ENCODE data around the gene ZNF527. TPM values are rescaled to one million over a fixed set of nuclear protein-coding genes. Genes with fewer than 3 reads are reported as not detected.

ZNF527 gene
- total RNA-seq, 1 experiment from 2014 or later, result 2.0 TPM

GRCh38 chr19:37412700-37413099 is 41.8 kb downstream of the ZNF527 start:
- ATAC-seq (no peak), DNase-seq (ENCODE audit: low read depth, low spot score) (no peak)
- no peak for TF ChIP-seq ZNF274 (IDR thresholded peaks at IDR 0.05; ENCODE audit: low read depth, low read length)
- TF ChIP-seq SP1 (IDR thresholded peaks at IDR 0.05; ENCODE audit: low read depth), result no peak
- no peak for TF ChIP-seq SIN3A (IDR thresholded peaks at IDR 0.05; ENCODE audit: low read depth)
- BruUV-seq (replicated peaks), result no TSS peak
- Histone ChIP-seq H3K36me3 (ENCODE audit: control insufficient read depth in 1 of 2, insufficient read depth in 2 of 2, low read length in 2 of 2) (no peaks in the 10 kb centered on the region; a peak in 1 of 4 replicates), H3K27ac (ENCODE audit: low read depth, low read length) (no peak overlapping the region), H3K4me2 (ENCODE audit: low read length) (no peak overlapping the region), H3K27me3 (ENCODE audit: insufficient read depth, low read length) (no peaks in the 10 kb centered on the region), H3K4me3 (replicated peaks in 1 of 2; ENCODE audit: low read depth in 1 of 2, low read length in 2 of 2) (no peak overlapping the region), H3K4me1 (ENCODE audit: control insufficient read depth in 1 of 2, insufficient read depth in 2 of 2, low read length in 2 of 2) (no peaks in the 10 kb centered on the region), H2AFZ (ENCODE audit: low read depth, low read length, poor library complexity, severe bottlenecking) (no peak overlapping the region), H3K9me3 (ENCODE audit: control insufficient read depth in 1 of 2, insufficient read depth in 1 of 2, low read depth in 1 of 2, low read length in 2 of 2) (peaks cover 19 to 49% of the 10 kb centered on the region in 2 experiments; a peak in 2 of 4 replicates), H3K9me2 (ENCODE audit: insufficient read depth) (no peaks in the 10 kb centered on the region), H3K9ac (ENCODE audit: low read length) (no peak overlapping the region), H3K79me2 (ENCODE audit: insufficient read depth, low read length) (no peaks in the 10 kb centered on the region), H4K20me1 (ENCODE audit: insufficient read depth) (no peaks in the 10 kb centered on the region)
- ChIA-PET RAD21 (ENCODE audit: low non-redundant PET in 1 of 2, low total read pairs in 2 of 2, uncharacterized antibody in 2 of 2, unreplicated experiment in 2 of 2) (no interaction called here), POLR2A (no interaction called here), CTCF (no interaction called here)
- intact Hi-C loops (cut with micrococcal nuclease), result no loop called here

DNA sequence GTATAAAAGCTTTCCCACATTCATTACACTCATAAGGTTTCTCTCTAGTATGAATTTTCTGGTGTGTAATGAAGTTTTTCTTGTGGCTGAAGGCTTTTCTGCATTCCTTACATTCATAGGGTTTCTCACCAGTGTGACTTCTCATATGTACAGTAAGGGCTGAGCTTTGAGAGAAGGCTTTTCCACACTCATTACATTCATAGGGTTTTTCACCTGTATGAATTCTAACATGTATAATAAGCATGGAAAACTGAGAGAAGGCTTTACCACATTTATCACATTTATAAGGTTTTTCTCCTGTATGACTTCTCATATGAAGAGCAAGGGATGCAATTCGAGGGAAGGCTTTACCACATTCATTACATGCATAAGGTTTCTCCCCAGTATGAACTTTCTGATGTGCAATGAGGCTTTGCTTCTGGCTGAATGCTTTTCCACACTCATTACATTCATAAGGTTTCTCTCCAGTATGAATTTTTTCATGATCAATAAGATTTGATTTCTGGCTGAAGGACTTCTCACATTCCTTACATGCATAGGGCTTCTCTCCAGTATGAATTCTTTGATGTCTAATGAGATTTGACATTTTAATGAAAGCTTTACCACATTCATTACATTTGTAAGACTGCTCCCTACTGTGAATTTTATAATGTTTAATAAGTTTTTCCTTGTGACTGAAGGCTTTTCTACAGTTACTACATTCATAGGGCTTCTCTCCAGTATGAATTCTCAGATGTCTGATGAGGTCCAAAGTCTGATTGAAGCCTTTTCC is 42.6 kb downstream of the ZNF527 start:
- H3K9ac ChIP-seq (ENCODE audit: low read length), result no peak overlapping the region
- H3K4me1 ChIP-seq (ENCODE audit: control insufficient read depth in 1 of 2, insufficient read depth in 2 of 2, low read length in 2 of 2), result no peaks in the 10 kb centered on the region
- TF ChIP-seq ZNF274 (IDR thresholded peaks at IDR 0.05; ENCODE audit: low read depth, low read length) (peak; percentile 84), FOSL1 (IDR thresholded peaks at IDR 0.05; ENCODE audit: low read depth) (no peak)
- no peaks in the 10 kb centered on the region for H3K27me3 ChIP-seq (ENCODE audit: insufficient read depth, low read length)
- intact Hi-C loops (cut with micrococcal nuclease), result no loop called here
- H3K79me2 ChIP-seq (ENCODE audit: insufficient read depth, low read length), result no peaks in the 10 kb centered on the region
- ChIA-PET RAD21 (ENCODE audit: low non-redundant PET in 1 of 2, low total read pairs in 2 of 2, uncharacterized antibody in 2 of 2, unreplicated experiment in 2 of 2) (no interaction called here), POLR2A (no interaction called here), CTCF (no interaction called here)
- H3K4me3 ChIP-seq (replicated peaks in 1 of 2; ENCODE audit: low read depth in 1 of 2, low read length in 2 of 2), result no peak overlapping the region
- BruUV-seq (replicated peaks), result no TSS peak
- ATAC-seq, result no peak
- peaks cover 19 to 45% of the 10 kb centered on the region in 2 experiments; a peak in 2 of 4 replicates for H3K9me3 ChIP-seq (ENCODE audit: control insufficient read depth in 1 of 2, insufficient read depth in 1 of 2, low read depth in 1 of 2, low read length in 2 of 2)
- H3K9me2 ChIP-seq (ENCODE audit: insufficient read depth), result no peaks in the 10 kb centered on the region
- no peak overlapping the region for H3K27ac ChIP-seq (ENCODE audit: low read depth, low read length)
- no peaks in the 10 kb centered on the region; a peak in 1 of 4 replicates for H3K36me3 ChIP-seq (ENCODE audit: control insufficient read depth in 1 of 2, insufficient read depth in 2 of 2, low read length in 2 of 2)
- no peak overlapping the region for H2AFZ ChIP-seq (ENCODE audit: low read depth, low read length, poor library complexity, severe bottlenecking)
- DNase-seq (ENCODE audit: low read depth, low spot score), result no peak
- H3K4me2 ChIP-seq (ENCODE audit: low read length), result no peak overlapping the region
- no peaks in the 10 kb centered on the region for H4K20me1 ChIP-seq (ENCODE audit: insufficient read depth)

Other genes starting within 250 kb of the ZNF527 start
- gene ZNF585A, start 198.4 kb upstream of the ZNF527 start, total RNA-seq (2021; ENCODE audit: unreplicated experiment), result 3.9 TPM
- 5.2 TPM for gene ZNF585B, start 160.6 kb upstream of the ZNF527 start, total RNA-seq (2021; ENCODE audit: unreplicated experiment)
- 6.6 TPM for gene ZNF383, start 152.9 kb upstream of the ZNF527 start, total RNA-seq (2021; ENCODE audit: unreplicated experiment)
- not detected for gene ZNF569, start 96.3 kb downstream of the ZNF527 start, total RNA-seq (2021; ENCODE audit: unreplicated experiment)
- gene ZNF570, start 98.3 kb downstream of the ZNF527 start, total RNA-seq (2021; ENCODE audit: unreplicated experiment), result not detected
- gene ZNF793, start 135.8 kb downstream of the ZNF527 start, total RNA-seq (2021; ENCODE audit: unreplicated experiment), result not detected
- gene ZNF571, start 223.7 kb downstream of the ZNF527 start, total RNA-seq (2021; ENCODE audit: unreplicated experiment), result 0.10 TPM
- not detected for gene ZNF540, start 223.8 kb downstream of the ZNF527 start, total RNA-seq (2021; ENCODE audit: unreplicated experiment)